Mesodermal cell (in vitro differentiated cells): Measurements from ENCODE around the gene GID8.

Source experiments
- H3K27ac ChIP-seq: 2 replicates; pipeline ENCODE4 v1.7.0; 2013; ENCODE audit warnings: mild to moderate bottlenecking, low read depth, low read length, moderate library complexity; ENCODE audit not compliant: severe bottlenecking
- H3K36me3 ChIP-seq: 2 replicates; pipeline ENCODE4 v1.7.1; 2013; ENCODE audit warnings: mild to moderate bottlenecking, low read length, moderate library complexity; ENCODE audit not compliant: control insufficient read depth, insufficient read depth
- H3K4me1 ChIP-seq: one replicate; pipeline ENCODE4 v1.7.1; 2013; ENCODE audit warnings: mild to moderate bottlenecking, low read length; ENCODE audit not compliant: insufficient read depth, control insufficient read depth, poor library complexity, severe bottlenecking
- H3K4me3 ChIP-seq: 2 replicates; pipeline ENCODE4 v1.7.0; 2013; ENCODE audit warnings: low read length, control low read depth, mild to moderate bottlenecking; ENCODE audit not compliant: insufficient read depth, poor library complexity, severe bottlenecking; ENCODE audit errors: extremely low read depth
- H3K9me3 ChIP-seq: 2 replicates; pipeline ENCODE4 v1.7.1; 2013; ENCODE audit warnings: mild to moderate bottlenecking, low read length, moderate library complexity; ENCODE audit not compliant: control insufficient read depth
- WGBS, 2 experiments: methylation state at CpG; one replicate each; pipeline ENCODE4 v1.1.5; 2013; ENCODE audit warnings: missing lambda C conversion rate in 2 of 2; ENCODE audit not compliant: insufficient coverage in 2 of 2; 5-methylcytosine and 5-hydroxymethylcytosine counted together

The GID8 gene

GRCh38 chr20:62895539-62895938 is 42.4 kb upstream of the GID8 start:
- Histone ChIP-seq H3K4me1 (peaks cover 15% of the 10 kb centered on the region), H3K27ac (no peak overlapping the region), H3K4me3 (no peak overlapping the region), H3K9me3 (no peaks in the 10 kb centered on the region), H3K36me3 (peaks cover 83% of the 10 kb centered on the region)
- 96 to 100% methylated on average over 6 to 8 of the region's 9 CpGs for WGBS, 2 experiments

- Histone ChIP-seq H3K9me3 (no peaks in the 10 kb centered on the region), H3K4me3 (no peak overlapping the region), H3K27ac (no peak overlapping the region), H3K4me1 (peaks cover 8% of the 10 kb centered on the region), H3K36me3 (peaks cover 79% of the 10 kb centered on the region)
- 97 to 98% methylated on average over 14 to 15 of the region's 16 CpGs for WGBS, 2 experiments
These were observed 41.4 kb upstream of the GID8 start for GRCh38 chr20:62896526-62896925.

- Histone ChIP-seq H3K36me3 (peaks cover 79% of the 10 kb centered on the region), H3K4me1 (no peaks in the 10 kb centered on the region), H3K4me3 (no peak overlapping the region), H3K9me3 (no peaks in the 10 kb centered on the region), H3K27ac (no peak overlapping the region)
- 91 to 94% methylated on average over 4 to 7 of the region's 11 CpGs for WGBS, 2 experiments
These were observed 40.3 kb upstream of the GID8 start for GRCh38 chr20:62897666-62898065.

- H3K27ac ChIP-seq = no peak overlapping the region
These were observed 39.6 kb upstream of the GID8 start for GRCh38 chr20:62898093-62898964.

GRCh38 chr20:62898970-62899632 is 38.8 kb upstream of the GID8 start:
- Histone ChIP-seq H3K27ac (no peak overlapping the region), H3K36me3 (peaks cover 79% of the 10 kb centered on the region), H3K4me3 (no peak overlapping the region), H3K9me3 (no peaks in the 10 kb centered on the region), H3K4me1 (no peaks in the 10 kb centered on the region)
- WGBS, 2 experiments = 79 to 84% methylated on average over 11 to 14 of the region's 16 CpGs

More at GRCh38 chr20:62898093-62898964, 39.6 kb upstream of the GID8 start:
- Histone ChIP-seq H3K9me3 (no peaks in the 10 kb centered on the region), H3K4me1 (no peaks in the 10 kb centered on the region), H3K4me3 (no peak overlapping the region), H3K36me3 (peaks cover 79% of the 10 kb centered on the region)
- WGBS, 2 experiments = 98 to 99% methylated on average over 14 to 15 of the region's 16 CpGs

GRCh38 chr20:62899633-62900051 is 38.3 kb upstream of the GID8 start:
- no peaks in the 10 kb centered on the region for H3K9me3 ChIP-seq
- H3K27ac ChIP-seq = no peak overlapping the region
- H3K36me3 ChIP-seq = peaks cover 79% of the 10 kb centered on the region
- no peak overlapping the region for H3K4me3 ChIP-seq
- H3K4me1 ChIP-seq = no peaks in the 10 kb centered on the region
- 83 to 87% methylated on average over 2 to 3 of the region's 6 CpGs for WGBS, 2 experiments

GRCh38 chr20:62900052-62900691 is 37.8 kb upstream of the GID8 start:
- Histone ChIP-seq H3K27ac (peak overlapping the region; percentile 71), H3K9me3 (no peaks in the 10 kb centered on the region), H3K4me3 (no peak overlapping the region), H3K36me3 (peaks cover 78% of the 10 kb centered on the region), H3K4me1 (no peaks in the 10 kb centered on the region)
- WGBS, 2 experiments = 13 to 28% methylated on average over 7 to 10 of the region's 11 CpGs

GRCh38 chr20:62900692-62901584 is 37.0 kb upstream of the GID8 start:
- Histone ChIP-seq H3K36me3 (peaks cover 79% of the 10 kb centered on the region), H3K9me3 (no peaks in the 10 kb centered on the region), H3K4me1 (no peaks in the 10 kb centered on the region), H3K4me3 (no peak overlapping the region), H3K27ac (peak overlapping the region; percentile 71)
- 82 to 85% methylated on average over 19 to 20 of the region's 20 CpGs for WGBS, 2 experiments

- peaks cover 79% of the 10 kb centered on the region for H3K36me3 ChIP-seq
- H3K9me3 ChIP-seq = no peaks in the 10 kb centered on the region
- H3K4me3 ChIP-seq = no peak overlapping the region
- WGBS, 2 experiments = 93 to 100% methylated on average over 5 to 6 of the region's 11 CpGs
- H3K27ac ChIP-seq = no peak overlapping the region
- H3K4me1 ChIP-seq = no peaks in the 10 kb centered on the region
These were observed 36.1 kb upstream of the GID8 start for GRCh38 chr20:62901891-62902290.
